Inferior parietal cortex (tissue), 1 donor: ENCODE data around the gene NEURL1.
"Not testable (repeated sequence)": the region's sequence is repeated elsewhere in the genome, so short reads cannot be mapped to it uniquely, and the experiment has no call there.

ENCODE experiments used
- DNase-seq: peaks from one replicate; pipeline ENCODE4 v3.0.0-alpha.2; 2016; ENCODE audit errors: extremely low spot score

NEURL1 gene

DNA sequence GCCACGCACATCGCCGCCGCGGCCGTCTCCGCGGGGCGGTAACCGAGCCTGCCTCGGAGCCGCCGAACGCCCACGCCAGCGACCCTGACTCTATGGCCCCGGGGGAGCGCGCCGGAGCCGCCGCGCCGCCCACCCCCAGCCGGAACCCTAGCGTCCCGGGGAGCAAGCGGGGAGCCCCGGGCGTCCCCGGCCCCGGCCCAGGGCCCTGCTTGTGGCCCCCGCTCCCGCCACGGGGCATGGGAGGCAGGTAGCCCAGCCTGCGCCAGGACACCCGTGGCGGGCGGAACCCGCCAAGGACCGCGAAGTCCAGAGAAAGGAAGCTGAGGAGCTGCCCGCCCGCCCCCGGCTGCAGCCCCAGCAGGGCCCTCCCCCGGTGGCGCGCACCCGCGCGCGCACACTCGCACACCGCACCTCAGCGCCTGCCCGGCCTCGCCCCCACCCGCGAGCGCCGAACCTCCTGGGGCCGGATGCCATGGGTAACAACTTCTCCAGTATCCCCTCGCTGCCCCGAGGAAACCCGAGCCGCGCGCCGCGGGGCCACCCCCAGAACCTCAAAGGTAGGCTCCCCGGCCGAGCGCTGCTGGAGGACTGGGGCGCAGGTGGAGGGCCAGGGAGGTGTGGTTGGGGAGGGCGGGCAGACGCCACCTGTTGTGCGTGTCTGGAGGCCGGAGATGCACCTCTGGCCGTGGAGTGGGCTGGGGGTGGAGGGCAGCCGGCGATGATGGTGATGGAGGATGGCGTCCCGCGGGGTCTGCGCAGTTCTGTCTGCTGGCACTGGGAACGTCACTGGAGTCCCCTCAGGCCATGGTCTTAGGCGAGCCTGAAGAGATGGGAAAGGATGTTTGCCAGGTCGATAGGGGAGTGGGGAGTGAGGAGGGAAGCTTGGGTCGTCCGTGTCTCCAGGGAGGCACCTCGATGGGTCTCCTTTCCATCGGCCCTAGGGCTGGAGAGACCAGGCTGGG lies 692 bp downstream of the NEURL1 start:
- no peak for DNase-seq

DNA sequence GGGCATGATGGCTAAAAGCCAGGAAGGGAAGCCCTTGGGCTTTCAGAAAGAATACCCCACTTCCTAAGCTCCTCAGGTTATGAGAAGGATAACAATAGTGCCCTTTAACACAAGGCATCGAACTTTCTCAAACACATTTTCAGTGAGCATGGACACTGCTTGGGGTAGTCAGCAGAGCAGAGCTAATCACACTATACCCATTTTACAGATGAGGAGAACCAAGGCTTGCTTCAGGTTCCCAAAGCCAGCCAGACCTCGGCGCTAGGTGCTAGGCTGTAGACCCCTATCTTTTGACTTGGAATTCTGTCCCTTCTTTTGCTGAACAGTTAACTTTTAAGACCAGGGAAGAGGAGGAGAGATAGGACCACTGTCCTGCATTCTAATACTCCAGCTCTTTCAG lies 1.8 kb downstream of the NEURL1 start:
- DNase-seq = no peak

DNA sequence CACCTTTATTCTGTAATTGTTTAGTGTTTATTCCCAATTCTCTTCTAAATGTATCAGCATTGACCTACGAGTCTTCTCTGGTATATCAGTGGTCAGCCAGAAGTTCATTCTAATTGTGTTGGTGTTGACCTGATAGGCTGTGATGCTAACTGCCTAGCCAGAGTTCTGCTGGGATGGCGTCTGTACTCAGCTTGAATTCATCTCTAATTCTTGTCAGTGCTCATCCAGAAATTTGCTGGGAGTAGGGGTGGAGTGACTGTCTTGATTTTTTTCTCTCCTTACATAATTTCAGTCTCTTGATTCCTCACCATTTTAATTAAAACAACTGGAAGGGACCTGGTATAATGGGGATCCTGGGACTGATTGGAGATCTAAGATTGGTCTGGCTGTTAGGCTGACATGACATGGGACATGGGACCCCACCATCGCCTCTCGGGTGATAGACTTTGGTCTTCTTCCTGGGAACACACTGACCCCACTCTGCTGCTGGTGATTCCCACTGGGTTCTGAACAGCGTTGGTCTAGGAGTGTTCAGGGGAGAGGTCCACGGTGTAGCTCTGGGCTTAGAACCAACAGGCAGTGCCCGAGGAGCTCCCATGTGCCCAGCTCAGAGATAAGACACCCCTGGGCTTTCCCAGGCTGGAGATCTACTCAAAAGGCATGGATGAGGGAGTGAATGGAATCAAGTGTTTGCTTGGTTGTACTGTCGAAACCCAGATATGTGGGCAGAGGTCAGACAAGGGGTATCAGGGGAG lies 3.8 kb downstream of the NEURL1 start:
- no peak for DNase-seq

DNA sequence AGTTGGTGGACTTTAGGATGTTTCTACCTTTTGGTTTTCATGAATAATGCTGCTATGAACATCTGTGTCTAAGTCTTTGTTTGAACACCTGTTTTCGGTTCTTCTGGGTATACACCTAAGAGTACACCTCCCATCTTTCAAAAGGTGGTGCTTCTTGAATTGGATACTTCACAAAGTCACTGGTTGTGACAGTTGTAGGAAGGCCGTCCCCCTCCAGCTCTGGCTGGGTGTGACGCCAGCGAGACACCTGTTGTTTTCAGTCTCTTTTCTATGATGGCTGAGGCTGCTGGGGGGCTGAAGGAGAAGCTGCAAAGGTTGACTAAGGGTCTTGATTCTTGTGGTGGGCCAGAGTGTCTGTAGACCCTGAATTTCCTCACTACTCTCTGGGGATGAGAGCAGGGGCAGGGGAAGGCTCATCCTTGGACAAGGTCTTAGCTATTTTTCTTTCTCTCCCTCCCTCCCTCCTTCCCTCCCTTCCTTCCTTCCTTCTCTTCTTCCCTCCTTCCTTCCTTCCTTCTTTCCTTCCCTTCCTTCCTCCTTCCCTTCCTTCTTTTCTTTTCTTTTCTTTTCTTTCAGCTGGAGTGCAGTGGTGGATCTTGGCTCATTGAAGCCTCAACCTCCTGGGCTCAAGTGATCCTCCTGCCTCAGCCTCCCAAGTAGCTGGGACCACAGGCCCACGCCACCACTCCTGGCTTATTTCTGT lies 5.6 kb downstream of the NEURL1 start:
- DNase-seq = no peak

- no peak for DNase-seq
Measured at GRCh38 chr10:103499881-103500280, 6.4 kb downstream of the NEURL1 start.

- no peak for DNase-seq
Measured at GRCh38 chr10:103500481-103500880, 7.0 kb downstream of the NEURL1 start.

GRCh38 chr10:103501186-103501585 lies 7.7 kb downstream of the NEURL1 start:
- no peak for DNase-seq

DNA sequence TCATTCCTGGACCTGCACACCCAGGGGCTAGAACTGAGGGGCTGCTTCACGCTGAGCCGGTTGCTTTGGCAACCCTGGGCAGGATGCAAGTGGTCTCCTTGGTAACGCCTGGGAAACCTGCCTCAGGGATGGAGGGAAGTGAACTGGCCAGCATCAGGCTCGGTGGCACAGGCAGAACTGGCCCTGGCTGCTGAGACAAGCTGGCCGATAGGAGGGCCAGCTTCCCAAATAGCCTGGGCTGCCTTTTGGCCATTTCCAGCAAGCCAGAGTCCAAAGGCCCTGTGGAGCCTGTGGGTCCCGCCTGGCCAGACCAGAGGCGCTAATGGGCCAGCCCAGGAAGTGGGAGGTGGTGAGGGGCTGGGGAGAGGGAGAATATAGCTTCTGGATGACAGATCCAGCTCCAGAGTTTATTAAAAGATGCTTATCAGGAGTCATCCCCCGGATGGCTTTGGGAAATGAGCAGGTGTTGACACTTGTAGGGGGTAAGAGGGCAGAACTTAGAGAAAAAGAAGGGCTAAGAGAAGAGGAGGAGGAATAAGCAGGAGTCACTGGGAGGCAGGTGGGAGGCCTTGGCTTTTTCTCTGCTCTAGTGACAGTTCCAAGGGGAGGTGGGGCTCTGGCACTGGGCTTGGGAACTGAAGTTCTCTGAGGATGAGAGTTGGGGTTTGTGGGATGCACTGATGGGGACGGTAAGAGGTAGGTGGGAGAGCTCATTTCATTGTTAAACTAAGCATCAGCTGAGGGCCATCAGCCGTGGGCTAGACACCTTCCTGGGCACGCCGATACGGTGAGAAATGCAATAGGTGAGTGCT lies 9.6 kb downstream of the NEURL1 start:
- no peak for DNase-seq

DNA sequence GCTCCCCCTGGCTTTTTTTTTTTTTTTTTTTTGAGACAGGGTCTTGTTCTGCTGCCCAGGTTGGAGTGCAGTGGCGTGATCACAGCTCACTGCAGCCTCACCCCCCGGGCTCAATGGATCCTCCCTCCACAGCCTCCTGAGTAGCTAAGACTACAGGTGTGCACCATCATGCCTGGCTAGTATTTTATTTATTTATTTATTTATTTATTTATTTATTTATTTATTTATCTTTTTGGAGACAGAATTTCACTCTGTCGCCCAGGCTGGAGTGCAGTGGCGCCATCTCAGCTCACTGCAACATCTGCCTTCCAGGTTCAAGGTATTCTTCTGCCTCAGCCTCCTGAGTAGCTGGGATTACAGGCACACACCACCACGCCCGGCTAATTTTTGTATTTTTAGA lies 10.3 kb downstream of the NEURL1 start:
- not testable (repeated sequence) for DNase-seq

DNA sequence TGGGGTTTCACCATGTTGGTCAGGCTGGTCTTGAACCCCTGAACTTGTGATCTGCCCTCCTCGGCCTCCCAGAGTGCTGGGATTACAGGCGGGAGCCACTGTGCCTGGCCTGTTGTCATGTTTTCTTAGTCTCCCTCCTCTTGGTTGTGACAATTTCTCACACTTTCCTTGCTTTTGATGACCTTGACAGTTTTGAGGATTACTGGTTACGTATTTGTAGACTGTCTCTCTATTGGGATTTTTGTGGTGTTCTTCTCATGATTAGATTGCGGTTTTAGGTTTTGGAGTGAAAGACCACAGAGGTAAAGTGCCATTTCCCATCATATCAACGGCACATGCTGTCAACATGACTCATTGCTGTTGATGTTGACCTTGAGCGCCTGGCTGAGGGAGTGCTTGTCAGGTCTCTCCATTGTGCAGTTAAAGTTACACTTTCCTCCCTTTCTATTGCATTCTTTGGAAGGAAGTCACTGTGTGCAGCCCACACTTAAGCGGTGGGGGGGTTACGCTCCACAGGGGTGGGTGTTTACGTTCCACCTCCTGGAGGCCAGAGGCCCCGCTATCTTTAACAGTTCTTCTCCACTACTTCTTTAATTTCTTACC lies 10.8 kb downstream of the NEURL1 start:
- DNase-seq = no peak

DNA sequence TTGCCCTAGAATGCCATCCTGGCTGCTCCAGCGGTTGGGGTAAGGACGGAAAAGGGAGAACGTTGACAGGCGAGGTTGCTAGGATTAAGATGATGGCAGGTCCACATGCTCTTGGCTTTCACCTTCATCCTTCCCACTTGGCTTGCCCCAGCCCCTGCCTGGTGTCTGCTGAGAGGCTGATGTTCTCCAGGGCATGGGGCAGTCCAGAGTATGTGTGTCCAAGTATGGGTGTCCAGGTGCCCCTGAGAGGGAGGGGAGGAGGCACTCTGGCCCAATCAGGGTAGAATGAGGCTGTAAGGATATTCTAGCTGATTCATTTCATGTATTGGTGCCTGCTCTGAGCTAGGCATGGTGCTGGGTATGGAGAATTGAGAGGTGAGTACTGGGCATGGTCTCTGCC lies 12.6 kb downstream of the NEURL1 start:
- DNase-seq = no peak

- no peak for DNase-seq
Measured at GRCh38 chr10:103507235-103508191, 14.0 kb downstream of the NEURL1 start.

DNA sequence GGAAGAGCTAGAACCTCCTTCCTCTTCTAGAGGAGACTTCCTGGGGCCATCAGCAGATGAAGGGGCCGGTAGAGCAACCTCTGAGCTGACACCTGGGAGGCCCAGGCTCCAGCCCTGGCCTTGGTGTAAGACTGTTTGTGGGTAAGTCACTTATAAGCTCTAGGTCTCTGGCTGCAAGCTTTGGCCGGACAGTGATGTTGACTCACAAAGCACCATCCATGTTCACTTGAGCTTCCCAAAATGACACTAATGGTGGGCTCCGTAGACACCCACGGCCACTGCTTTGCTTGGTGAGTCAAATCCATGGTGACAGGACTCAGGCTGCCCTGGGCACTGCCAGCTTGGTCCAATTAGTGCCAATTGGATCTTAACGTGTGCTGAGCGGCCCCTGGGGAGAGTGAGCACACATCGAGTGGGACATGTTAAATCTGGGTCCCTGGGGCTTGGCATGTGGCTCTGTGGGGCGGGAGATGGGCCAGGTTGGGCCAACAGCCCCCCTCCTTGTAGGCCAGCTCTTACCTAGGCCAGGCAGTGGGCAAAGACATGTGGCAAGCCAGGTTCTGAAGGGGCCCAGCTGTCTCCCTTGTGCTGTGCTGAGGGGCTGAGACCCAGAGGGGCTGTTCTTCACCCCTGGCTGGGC lies 16.7 kb downstream of the NEURL1 start:
- DNase-seq = no peak

GRCh38 chr10:103510791-103511752 lies 17.6 kb downstream of the NEURL1 start:
- no peak for DNase-seq

DNA sequence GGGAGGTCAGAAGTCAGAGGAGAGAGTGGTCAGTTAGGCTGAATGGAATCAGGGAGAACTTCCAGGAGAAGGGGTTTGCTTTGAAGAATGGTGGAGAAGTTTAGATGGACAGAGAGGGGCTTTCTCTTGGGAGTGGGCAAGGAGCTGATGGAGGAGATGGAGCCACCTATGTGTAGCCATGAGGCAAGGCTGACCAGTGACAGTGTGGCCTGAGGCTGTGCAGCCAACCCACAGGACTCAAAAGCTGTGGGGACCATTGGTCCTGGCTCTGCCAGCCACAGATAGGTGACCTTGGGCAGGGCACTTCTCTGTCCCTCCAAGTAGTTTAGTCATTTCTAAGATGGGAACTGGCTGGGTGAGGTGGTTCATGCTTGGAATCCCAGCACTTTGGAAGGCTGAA lies 18.7 kb downstream of the NEURL1 start:
- DNase-seq = no peak

GRCh38 chr10:103512591-103513379 lies 19.3 kb downstream of the NEURL1 start:
- DNase-seq = no peak

DNA sequence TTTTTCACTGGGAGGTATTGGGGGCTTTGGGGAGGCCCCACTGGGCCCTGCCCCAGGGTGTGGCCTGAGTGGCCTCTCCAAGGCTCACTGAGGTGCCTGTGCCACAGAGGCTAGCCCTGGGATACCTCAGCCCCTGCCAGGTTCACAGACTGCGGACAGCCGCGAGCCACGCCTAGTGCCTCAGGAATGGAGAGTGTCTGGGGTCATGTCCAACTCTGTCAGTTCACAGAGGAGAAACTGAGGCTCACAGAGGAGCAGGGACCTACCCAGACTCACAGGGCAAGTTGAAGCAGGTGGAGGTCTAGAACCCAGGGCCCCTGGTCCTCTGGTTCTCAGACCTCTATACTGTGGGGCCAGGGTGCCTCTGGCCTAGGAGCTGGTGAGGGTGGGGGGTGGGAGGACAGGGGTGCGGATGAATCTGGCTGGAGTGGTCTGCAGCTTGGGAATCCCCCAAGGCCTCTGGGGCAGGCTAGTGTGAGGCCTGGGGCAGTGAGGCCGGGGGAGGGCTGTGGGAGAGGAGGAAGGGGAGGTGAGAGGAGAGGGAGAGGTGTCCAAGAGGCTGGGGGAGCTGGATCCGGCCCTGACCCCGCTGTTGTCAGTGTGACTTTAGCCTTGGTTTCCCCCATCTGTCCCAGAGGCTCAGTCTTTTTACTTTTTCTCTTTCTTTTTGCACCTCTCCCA lies 20.0 kb downstream of the NEURL1 start:
- DNase-seq = no peak
